Stimulated activated CD4-positive, alpha-beta T cell treated with anti-CD3 and anti-CD28 coated beads, Interleukin-12 subunit alpha, Interleukin-12 subunit beta, amount 100 ng/mL, for 48 hours (primary cell): ENCODE data around the gene DCC.
"Not testable (repeated sequence)": the region's sequence is repeated elsewhere in the genome, so short reads cannot be mapped to it uniquely, and the experiment has no call there.

Experiments
- DNase-seq, 3 donors: peaks; one replicate each; pipeline ENCODE4 v3.0.0-alpha.2; 2020; ENCODE audit warnings: low read depth in 2 of 3, low spot score in 1 of 3

Gene DCC

DNA sequence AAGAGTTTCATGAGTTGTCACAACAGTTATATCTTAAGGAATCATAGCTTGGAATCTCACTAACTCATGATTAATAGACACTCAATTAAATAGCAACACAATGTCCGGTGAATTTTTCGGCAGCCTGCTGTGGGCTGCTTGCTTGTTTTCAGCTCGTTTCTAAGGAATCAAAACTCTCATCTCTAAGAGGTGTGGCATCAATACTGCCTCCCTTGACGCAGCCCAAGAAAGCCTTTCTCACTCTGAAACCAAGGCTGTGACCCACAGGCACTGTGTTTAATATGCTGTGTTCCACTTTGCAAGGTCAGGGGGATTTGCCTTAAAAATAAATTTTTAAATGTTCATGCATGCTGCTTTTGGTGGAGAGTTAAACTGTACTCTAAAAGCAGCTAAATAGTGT is 5.4 kb downstream of the DCC start:
- no peak for DNase-seq

DNA sequence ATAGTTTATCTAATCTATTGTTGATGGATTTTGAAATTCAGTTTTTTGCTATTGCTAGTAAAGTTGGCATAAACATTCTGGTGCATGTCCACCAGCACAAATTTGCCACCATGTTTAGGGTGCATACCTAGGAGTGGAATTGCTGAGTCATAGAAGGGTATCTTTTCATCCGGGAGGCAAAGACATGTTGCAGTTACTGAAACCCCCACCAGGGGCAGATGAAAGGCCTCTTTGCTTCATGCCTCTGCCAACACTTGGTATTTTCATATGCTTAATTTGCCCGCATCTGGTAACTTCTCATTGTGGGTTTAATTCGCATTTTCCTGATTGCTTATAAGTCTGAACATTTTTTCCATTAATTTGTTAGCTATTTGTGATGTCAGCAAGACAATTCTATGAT is 8.2 kb downstream of the DCC start:
- no peak for DNase-seq

DNA sequence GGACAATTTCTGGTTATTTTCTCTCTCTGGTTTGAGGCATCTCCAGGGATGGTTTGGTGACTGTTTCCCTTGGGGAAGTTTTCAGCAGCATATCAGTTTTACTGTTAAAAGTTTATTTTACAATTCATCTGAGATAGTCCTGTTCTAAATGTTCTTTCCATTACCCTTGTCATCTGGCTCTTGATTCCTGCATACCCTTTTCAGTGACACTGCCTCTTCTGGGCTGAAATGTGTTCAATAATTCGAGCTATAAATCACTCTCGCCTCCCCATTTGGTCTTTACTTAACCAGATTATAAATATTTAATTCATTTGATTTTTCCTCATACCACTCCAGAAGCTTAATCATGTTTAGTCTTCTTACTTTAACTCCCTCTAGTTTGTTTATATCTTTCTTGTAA is 9.5 kb downstream of the DCC start:
- DNase-seq: no peak

DNA sequence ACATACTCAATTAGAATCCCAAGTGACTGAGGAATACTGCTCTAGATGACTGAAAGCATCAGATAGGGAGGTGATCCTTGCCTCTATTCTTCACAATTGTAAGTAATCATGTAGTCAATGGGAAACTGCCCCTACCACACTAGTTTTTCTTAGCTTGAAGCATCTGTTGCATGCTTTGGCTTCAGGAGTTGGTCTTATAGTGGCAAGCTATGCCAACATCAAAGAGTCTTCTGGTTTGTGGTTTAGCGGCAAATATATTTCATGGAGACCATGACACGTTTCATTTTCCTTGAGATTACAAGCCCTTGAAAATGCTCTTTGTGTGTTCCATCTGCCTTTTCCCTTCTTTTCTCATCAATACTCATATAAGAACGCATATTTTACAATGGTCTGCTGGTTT is 12.9 kb downstream of the DCC start:
- no peak for DNase-seq

DNA sequence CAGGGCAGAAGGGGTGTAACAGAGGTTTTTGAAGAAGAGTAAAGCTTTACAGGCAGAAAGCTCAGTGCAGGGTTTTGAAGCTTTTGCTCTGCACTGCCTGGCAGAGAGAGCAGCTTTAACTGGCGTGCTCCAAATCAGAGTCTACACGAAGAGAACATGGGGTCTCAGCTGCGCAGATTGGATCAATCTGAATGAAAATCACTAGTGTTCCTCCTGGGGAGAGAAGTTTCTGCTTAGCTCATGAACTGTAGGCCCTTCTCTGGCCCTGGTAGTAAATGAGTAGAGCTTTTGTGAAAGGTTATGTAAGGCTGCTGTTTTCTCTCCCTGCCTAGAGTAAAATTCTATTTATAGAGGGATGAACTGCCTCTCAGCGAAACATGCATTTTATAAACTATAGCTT is 13.6 kb downstream of the DCC start:
- DNase-seq: no peak

DNA sequence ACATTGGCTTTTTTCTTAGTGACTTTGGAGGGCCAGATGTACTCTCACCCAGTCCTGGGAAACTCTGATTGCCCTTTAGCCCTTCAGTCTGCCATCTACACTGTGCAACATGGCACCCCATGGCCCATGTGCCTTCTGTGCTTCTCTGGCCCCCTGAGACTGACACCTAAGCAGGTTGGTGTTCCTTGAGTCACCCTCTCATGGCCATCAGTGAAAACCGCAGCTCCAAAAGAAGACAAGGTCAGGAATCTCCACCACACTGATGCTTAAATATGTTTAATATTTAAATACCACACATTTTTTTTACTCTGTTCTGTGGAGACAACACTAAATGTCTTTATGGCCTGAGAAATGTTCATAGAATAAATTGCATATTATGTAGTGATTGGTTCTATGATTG is 23.9 kb downstream of the DCC start:
- no peak for DNase-seq

DNA sequence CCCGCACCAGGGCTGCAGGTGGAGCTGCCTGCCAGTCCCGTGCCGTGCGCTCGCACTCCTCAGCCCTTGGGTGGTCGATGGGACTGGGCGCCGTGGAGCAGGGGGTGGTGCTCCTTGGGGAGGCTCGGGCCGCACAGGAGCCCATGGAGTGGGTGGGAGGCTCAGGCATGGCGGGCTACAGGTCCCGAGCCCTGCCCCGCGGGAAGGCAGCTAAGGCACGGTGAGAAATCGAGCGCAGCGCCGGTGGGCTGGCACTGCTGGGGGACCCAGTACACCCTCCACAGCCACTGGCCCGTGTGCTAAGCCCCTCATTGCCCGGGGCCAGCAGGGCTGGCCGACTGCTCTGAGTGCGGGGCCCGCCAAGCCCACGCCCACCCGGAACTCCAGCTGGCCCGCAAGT is 26.9 kb downstream of the DCC start:
- DNase-seq: not testable (repeated sequence)

DNA sequence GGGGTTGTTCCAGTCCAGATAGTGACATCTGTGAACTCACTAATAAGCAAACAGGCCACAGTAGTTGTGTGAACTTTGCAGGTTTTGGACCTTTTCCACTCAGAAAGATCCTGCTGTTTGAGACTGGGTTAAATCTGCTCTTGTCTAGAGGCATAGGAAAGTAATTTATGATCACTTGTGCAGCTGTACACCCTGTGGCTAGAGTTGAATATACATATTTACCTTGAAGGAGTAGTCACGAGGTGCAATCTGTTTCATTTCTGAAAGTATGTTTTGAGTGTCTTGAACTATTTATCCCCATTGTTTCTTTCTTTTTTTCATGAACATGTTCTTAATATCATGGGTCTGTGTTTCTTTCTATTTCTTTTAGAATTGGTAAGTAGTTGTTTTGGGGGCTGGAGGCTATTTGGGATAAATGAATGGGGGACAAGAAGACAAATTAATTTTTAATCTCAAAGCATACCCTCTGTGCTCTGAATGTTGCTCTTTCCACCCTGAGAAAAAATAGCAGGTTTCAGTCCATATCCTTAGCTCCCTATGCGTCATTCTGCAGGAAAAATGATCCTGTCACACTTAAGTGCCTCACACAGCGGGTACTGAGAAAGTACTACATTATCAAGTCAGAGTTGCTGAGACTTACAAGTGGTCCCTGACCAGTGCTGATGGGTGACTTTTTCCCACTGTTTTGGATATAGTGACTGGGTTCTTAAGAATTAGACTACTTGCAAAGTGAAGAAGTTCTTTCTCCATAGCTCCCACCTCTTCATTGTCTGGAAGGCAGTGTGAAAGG is 28.2 kb downstream of the DCC start:
- DNase-seq: no peak

DNA sequence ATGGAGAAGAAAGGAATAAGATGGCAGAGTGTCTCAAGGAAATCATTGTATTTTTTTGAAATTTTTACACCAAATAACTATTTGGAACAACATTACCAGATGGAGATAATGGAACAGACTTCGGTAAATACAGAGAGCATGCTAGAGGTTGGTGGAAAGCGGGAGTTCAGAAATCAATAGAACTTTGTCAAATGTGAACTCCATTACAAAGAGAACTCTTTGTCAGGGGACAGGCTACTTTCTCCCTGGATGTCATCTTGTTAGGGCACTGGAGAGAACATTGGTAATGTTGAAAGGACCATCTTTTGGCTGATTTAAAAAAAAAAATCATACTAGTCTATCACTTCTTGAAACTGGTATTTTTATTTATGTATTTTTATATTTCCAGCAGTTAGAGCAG is 30.8 kb downstream of the DCC start:
- DNase-seq: no peak

DNA sequence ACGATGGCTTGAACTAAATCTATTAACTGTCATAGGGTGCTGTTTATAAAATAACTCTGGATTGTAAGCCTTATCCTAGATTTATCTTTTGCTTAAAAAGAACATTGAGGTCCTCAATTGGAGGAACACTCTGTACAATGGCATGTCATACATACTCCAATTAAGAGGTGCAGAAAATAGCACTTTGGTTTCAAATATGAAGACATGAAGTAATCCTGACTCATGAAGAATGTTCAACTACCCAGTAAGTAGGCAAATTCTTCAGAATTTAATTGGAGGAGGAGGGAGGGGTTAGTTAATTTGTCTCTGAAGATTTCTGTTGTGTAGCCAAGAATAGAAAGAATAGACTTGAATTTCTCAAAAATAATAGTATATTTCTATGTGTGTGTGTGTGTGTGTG is 36.1 kb downstream of the DCC start:
- no peak for DNase-seq

DNA sequence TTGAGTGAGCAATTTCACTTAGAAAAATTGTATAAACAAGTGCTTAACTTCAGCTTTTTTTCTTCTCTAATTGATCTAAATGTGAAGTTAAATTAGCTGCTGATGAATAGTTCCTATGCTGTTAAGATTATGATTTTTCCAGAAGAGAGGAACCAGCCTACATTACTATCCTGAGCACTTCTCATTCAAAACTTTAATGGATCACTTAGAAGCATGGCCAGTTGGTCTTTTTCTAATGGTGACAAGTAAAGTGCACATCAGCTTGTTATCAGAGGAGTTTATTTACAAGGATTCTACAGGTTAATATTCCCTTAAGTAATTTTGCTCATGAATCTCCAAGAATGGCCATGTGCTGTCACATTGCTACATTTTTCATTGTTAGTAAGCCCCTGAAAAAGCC is 37.1 kb downstream of the DCC start:
- DNase-seq: no peak

DNA sequence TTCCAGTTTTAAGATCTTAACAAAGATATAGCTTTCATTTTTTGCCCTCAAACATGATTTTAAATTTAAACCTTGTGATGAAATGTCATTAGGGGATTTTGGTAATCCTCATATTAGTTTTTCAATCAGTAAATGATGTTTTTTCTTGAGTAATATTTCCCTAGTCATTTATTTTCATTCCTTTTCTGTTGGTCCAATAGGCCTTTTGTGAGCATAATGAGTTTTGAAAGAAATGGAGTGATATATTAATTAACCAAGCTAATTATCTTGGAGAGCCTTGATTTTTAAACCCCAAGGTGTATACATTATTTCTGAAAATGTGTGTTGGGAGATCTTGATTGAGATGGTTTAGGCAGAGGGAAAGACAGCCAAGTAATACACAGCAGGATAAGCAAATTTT is 46.3 kb downstream of the DCC start:
- DNase-seq: no peak

DNA sequence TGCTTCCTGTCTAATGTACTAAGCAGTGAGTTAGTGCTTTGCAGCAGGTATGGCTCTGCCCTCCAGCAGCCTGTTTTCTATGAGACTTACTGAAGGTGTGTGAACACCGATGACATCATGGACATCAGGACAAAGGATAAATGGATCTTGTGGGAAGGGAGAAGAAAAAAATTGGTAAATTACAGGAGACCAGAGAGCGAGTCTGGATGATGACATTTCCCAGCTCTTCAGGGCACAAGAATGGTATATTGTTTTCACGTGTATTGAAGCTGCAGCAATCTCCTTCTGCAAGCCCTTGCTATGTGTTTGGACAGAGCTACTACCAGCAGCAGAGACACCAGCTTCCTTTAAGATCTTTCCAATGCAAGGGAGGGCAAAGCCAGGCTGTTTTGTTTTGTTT is 47.2 kb downstream of the DCC start:
- DNase-seq: no peak

DNA sequence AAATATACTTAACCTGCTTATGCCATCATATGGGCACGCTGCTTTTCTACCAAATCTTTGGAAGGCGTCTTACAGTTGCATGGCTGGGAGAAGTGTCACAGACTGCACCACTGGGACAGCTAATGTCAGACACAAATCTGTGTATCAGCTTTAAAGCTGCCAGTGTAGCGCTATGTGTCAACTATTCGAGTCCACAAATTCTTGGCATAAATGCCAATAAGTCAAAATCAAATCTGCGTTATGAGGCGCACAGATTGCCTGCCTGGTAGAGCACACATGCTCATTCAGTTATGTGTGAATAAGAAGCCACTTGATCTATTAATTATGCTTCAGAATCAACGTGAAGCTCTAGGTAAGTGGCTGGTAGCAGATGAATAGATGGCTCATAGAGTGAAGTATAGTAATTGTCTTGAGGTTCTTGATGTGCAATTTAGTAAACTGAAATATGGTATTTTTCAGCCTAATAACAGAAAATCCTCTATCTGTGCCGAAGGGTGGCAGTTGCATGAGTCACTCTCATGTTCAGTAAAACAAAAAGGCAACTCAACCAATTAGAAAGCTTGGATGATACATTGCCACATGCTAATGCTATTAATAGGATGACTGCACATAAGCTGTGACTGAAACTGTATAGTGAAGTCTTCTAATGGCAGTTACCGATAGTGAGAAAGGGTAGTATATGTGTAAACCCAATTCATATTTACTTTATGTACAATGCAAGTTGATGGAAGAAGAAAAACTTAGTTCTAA is 52.0 kb downstream of the DCC start:
- DNase-seq: no peak

DNA sequence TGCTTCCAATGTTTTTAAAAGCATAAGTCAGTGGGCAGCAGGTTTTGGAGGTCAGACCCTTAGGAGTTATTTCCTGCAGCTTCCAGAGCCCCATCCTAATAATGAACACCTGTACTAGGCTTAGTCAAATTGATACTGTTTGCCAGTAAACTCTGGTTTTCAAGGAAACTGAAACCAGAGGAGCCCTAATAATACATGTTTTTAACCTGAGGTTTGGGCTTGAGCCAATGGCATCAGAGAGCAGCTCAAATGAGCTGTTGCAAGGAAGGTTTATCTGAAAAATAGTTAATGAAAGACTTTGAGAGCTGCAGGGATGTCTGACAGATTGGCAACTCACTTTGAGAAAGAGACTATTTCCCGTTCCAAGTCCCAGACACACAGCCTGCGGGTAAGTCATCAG is 54.6 kb downstream of the DCC start:
- DNase-seq: no peak

DNA sequence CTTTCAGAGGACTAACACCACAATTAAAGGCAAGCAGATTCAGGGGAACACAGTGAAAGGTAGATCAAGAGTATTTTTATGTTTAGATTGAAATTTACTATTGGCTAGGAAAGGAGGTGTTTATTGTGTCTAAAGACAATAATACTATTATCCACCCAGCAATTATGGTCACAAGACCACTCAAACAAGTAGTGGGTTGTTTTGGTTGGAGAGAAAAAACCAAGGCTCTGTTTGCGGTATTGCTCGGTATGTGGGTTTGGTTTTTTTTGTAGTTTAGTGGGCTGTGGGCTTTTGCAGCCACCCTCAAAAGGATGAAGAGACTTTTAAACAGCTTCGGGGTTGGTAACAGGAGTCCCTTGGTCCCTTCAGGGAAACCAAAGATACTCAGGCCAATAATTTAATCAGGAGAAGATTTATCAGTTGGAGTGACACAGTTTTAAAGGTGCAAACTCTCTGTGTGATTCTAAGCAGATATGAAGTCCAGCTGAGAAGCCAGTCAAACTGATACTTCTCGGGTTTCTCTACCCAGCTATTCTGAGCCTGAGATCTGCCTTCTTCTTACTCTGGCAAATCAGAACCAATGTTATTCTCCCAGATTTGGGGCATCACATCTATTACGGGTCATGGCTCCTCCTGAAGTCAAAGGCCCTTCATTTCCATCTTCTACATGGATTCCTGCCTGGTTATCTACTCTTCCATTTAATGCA is 55.3 kb downstream of the DCC start:
- DNase-seq: no peak

DNA sequence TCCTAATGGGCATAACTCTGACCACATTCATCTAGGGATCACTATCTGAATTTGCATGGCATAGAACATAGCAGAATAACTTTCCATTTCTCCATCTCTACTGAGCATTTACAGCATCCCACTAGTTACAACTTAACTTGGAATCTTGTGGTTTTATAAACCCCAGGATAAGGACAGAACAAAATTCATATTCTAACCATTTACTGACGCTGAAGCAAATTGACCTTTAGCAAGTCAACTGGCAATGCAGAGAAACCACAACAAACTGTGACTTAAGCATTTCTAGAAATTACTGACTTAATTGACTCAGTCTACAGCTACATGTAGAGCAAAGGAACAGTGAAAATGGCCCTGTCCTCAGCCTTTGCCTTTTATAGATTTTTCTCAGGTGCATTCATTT is 61.2 kb downstream of the DCC start:
- no peak for DNase-seq

DNA sequence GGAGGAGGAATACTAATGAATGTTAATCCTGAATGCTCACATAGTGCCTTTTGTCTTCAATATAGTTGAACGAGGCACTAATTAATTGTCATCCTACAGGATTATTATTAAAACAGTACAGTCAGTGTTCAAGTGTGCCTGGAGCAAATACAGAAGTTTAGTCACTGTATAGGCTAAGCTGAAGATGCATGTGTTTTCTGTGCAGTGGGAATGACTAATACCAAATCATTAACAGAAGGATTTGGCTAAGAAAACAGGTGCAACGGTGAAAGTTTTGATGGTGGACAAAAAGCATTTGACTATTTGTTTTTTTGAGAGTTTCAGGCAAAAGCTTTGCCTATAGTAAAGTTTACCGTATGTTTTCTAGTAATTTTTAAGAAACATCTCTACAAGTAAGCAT is 62.8 kb downstream of the DCC start:
- DNase-seq: no peak

DNA sequence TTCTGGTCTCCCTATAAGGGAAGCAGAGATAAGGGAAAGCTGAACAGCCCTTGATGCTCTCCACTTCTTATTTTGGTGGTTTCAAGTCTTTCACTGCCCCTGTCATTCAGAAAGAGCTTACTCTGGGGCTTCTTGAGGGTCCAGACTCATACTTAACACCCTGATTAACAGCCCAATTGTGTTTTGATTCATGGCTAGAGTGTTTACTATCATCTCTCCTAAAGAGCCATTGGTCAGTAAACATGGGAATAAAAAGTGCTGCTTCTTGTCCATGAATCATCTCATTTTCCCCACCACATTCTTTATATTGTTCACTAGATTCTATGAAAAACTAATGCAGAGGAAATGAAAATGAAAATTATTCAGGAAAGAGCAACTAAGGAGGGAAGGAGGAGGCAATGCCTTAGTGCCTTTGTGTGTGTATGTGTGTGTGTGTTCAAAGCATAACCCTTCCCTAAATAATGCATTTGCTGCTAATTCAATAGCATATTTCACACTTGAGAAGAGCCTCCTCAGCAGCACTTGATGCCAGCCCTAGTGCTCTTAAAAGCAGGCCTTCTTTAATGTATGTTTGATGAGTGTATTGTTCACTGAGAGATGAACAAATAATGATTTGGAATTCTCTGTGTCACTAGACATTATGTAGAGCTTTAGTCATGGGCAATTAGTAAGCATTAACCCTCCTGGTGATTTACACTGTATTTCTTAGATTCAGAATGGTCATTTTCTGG is 63.5 kb downstream of the DCC start:
- no peak for DNase-seq

DNA sequence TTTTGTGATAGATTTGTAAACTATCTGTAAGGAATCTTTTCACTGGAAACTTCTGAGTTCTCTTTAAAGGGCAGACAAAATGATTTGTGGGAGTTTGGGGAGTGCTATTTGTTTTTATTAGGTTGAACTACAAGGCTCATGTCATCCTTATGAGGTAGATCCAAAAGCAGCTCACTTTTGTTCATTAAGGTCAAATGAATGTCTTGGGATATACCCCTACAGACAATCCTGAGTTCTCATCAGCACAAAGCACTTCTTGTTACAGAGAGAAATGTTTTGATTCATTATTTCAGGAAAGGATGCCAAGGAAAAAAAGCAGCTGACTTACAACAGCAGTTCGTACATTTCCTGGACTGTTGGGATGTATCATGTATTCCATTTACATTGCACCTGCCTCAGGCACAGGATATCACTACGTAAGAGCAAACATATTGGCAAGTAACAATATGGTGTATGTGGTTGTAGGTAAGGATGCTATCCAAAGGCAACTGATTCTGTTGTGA is 68.9 kb downstream of the DCC start:
- DNase-seq: no peak

DNA sequence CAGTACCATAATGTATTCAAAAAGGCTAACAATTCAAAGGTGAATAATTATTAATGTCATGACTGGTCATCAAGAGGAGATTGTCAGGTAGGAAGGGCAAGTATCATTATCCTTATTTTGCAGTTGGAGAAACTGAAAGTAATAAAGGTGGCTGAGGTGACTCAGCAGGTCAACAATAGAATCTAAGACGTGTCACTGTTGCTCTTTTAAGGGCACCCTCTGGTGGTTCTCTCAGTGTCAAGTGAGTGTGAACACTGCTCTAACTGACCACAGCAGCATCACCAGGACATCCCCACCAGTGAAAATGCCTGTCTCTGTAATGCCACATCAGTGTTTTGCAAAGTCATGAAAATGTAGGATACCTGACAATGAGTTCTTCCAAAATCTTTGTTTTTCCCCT is 69.7 kb downstream of the DCC start:
- DNase-seq: no peak
